HepG2 (cell line): ENCODE measurements around the gene MAJIN. TPM values are rescaled to one million over a fixed set of nuclear protein-coding genes. Genes with fewer than 3 reads are reported as not detected.

Experiments
- AGO2 ChIP-seq: fragments of 200-400 bp; formaldehyde crosslinking; optimal IDR thresholded peaks from 2 replicates; pipeline ENCODE3; 2017; ENCODE audit warnings: mild to moderate bottlenecking, low read depth, low read length, moderate library complexity
- ETV6 ChIP-seq: sonication (generic); formaldehyde crosslinking; conservative IDR thresholded peaks from 2 replicates; pipeline ENCODE4 v1.4.0; 2020; ENCODE audit warnings: missing genetic modification reagents
- GABPA ChIP-seq, 2 experiments: IDR thresholded peaks; 2 replicates each; pipeline ENCODE4 v1.6.1; 2011 to 2016; ENCODE audit warnings: low read depth in 2 of 2, low read length in 1 of 2, missing biosample characterization in 1 of 2, missing genetic modification characterization in 1 of 2
- KAT7 ChIP-seq: IDR thresholded peaks from 2 replicates; pipeline ENCODE4 v1.6.1; 2018; ENCODE audit warnings: borderline replicate concordance, missing compliant biosample characterization
- KDM5A ChIP-seq: fragments of 200-600 bp; sonication (generic); IDR thresholded peaks from 2 replicates; pipeline ENCODE4 v1.7.0; 2018; ENCODE audit warnings: antibody characterized with exemption, mild to moderate bottlenecking, low read length, borderline replicate concordance
- KLF12 ChIP-seq: sonication (generic); formaldehyde crosslinking; IDR thresholded peaks from 2 replicates; pipeline ENCODE4 v1.4.0; 2020; ENCODE audit warnings: missing genetic modification reagents, borderline replicate concordance
- NCOA2 ChIP-seq: sonication (generic); formaldehyde crosslinking; IDR thresholded peaks from 2 replicates; pipeline ENCODE4 v1.8.0; 2022; ENCODE audit warnings: inconsistent platforms
- TAF1 ChIP-seq: sonication (generic); formaldehyde crosslinking; IDR thresholded peaks from 2 replicates; pipeline ENCODE4 v1.4.0; 2020; ENCODE audit warnings: missing genetic modification reagents
- U2AF2 ChIP-seq: fragments of 200-400 bp; formaldehyde crosslinking; IDR thresholded peaks from 2 replicates; pipeline ENCODE4 v1.6.1; 2017; ENCODE audit warnings: low read depth, mild to moderate bottlenecking, low read length
- WIZ ChIP-seq: sonication (generic); formaldehyde crosslinking; IDR thresholded peaks from 2 replicates; pipeline ENCODE4 v1.5.1; 2020; ENCODE audit warnings: mild to moderate bottlenecking, missing genetic modification reagents
- ZFP90 ChIP-seq: sonication (generic); formaldehyde crosslinking; IDR thresholded peaks from 2 replicates; pipeline ENCODE4 v1.8.0; 2022; ENCODE audit warnings: missing genetic modification reagents, mild to moderate bottlenecking, inconsistent platforms, borderline replicate concordance
- ZFX ChIP-seq: sonication (generic); formaldehyde crosslinking; IDR thresholded peaks from 2 replicates; pipeline ENCODE4 v1.4.0; 2020; ENCODE audit warnings: mild to moderate bottlenecking, low read depth, missing genetic modification reagents, moderate library complexity
- ZNF235 ChIP-seq: sonication (generic); formaldehyde crosslinking; IDR thresholded peaks from 2 replicates; pipeline ENCODE4 v1.8.1; 2023; ENCODE audit warnings: mild to moderate bottlenecking, missing genetic modification reagents, borderline replicate concordance
- ZNF264 ChIP-seq: sonication (generic); formaldehyde crosslinking; IDR thresholded peaks from 2 replicates; pipeline ENCODE4 v1.4.0; 2020; ENCODE audit warnings: missing genetic modification reagents
- ZNF30 ChIP-seq: sonication (generic); formaldehyde crosslinking; IDR thresholded peaks from 2 replicates; pipeline ENCODE4 v1.5.0; 2020; ENCODE audit warnings: mild to moderate bottlenecking, missing genetic modification reagents
- ZNF335 ChIP-seq: sonication (generic); formaldehyde crosslinking; IDR thresholded peaks from 2 replicates; pipeline ENCODE4 v1.4.0; 2020; ENCODE audit warnings: missing genetic modification reagents
- ZNF34 ChIP-seq: sonication (generic); formaldehyde crosslinking; IDR thresholded peaks from 2 replicates; pipeline ENCODE4 v1.4.0; 2020; ENCODE audit warnings: mild to moderate bottlenecking, missing genetic modification reagents, borderline replicate concordance
- ZNF446 ChIP-seq: sonication (generic); formaldehyde crosslinking; IDR thresholded peaks from 2 replicates; pipeline ENCODE4 v1.5.0; 2020; ENCODE audit warnings: mild to moderate bottlenecking, missing genetic modification reagents
- ZNF451 ChIP-seq: sonication (generic); formaldehyde crosslinking; IDR thresholded peaks from 2 replicates; pipeline ENCODE4 v1.5.0; 2020; ENCODE audit warnings: mild to moderate bottlenecking, missing genetic modification reagents
- ZNF841 ChIP-seq: sonication (generic); formaldehyde crosslinking; IDR thresholded peaks from 2 replicates; pipeline ENCODE4 v1.8.1; 2023; ENCODE audit warnings: missing genetic modification reagents, borderline replicate concordance
- ZSCAN20 ChIP-seq: sonication (generic); formaldehyde crosslinking; IDR thresholded peaks from 2 replicates; pipeline ENCODE4 v1.4.0; 2020; ENCODE audit warnings: missing genetic modification reagents, mild to moderate bottlenecking, borderline replicate concordance
- polyA plus RNA-seq, 8 experiments: library from polyadenylated mRNA; depleted of rRNA in 3 of 8; stranded (reverse) in 7 of 8; unstranded in 1 of 8; fragments of >200 nt; fragmentation: Illumina TruSeq in 4 of 8; extraction: Trizol in 4 of 8; gene quantifications; 2 replicates each; pipeline versions ENCODE4 v1.2.1 to v1.2.3, GENCODE V29; 2011 to 2016; ENCODE audit warnings: low read depth in 4 of 8, missing spikeins in 1 of 8, mixed read lengths in 1 of 8; ENCODE audit not compliant: insufficient read depth in 1 of 8
- total RNA-seq, 5 experiments: library from RNA; depleted of rRNA; stranded (reverse); fragments of >200 nt; fragmentation: Illumina TruSeq; extraction: Trizol; gene quantifications; 2 replicates each; pipeline ENCODE4 v1.2.3, GENCODE V29; 2016; ENCODE audit warnings: low read depth in 1 of 5
- TF ChIP-seq, protein P1 (sequence below), 2 experiments: sonication (generic) in 1 of 2; formaldehyde crosslinking in 1 of 2; IDR thresholded peaks; 2 replicates each; pipeline versions ENCODE4 v1.5.1 to v1.6.1; 2011 to 2020; ENCODE audit warnings: borderline replicate concordance in 1 of 2, low read depth in 1 of 2, low read length in 1 of 2, mild to moderate bottlenecking in 1 of 2, missing genetic modification reagents in 1 of 2, moderate library complexity in 1 of 2
- TF ChIP-seq, protein P2 (sequence below): sonication (generic); formaldehyde crosslinking; IDR thresholded peaks from 2 replicates; pipeline ENCODE4 v1.4.0; 2020; ENCODE audit warnings: mild to moderate bottlenecking, missing genetic modification reagents, borderline replicate concordance

MAJIN gene
- total and polyA plus RNA-seq, 2 of the 13 experiments (the other 11 are each of a cell fraction or from before 2014, with no cell fraction given), result not detected

- TF ChIP-seq TAF1 (peak; percentile 29; the same call in 1 of the 2 replicates), U2AF2 (no peak), ZNF264 (CRISPR knock-in tag) (peak; percentile 60), KLF12 (CRISPR knock-in tag) (peak; percentile 92), GABPA (IDR thresholded peaks at IDR 0.05; ENCODE audit: low read depth, low read length) (no peak), GABPA (CRISPR knock-in tag; IDR thresholded peaks at IDR 0.05; ENCODE audit: low read depth) (0 out of 2 replicates have a peak, but pooled peaks have one; percentile 43), ZNF235 (CRISPR knock-in tag) (no peak), ETV6 (peak; percentile 60; the same call in 1 of the 2 replicates), ZNF30 (CRISPR knock-in tag) (no peak), WIZ (0 out of 2 replicates have a peak, but pooled peaks have one; percentile 68), ZSCAN20 (CRISPR knock-in tag) (0 out of 2 replicates have a peak, but pooled peaks have one; percentile 16), KDM5A (no peak), ZNF451 (CRISPR knock-in tag) (no peak), ZNF841 (CRISPR knock-in tag) (no peak), ZFX (CRISPR knock-in tag) (peak; percentile 69), ZNF34 (CRISPR knock-in tag) (0 out of 2 replicates have a peak, but pooled peaks have one; percentile 43), ZNF335 (CRISPR knock-in tag) (no peak), KAT7 (CRISPR knock-in tag) (no peak), ZNF446 (CRISPR knock-in tag) (no peak), AGO2 (peak; percentile 90), ZFP90 (CRISPR knock-in tag) (no peak), NCOA2 (CRISPR knock-in tag) (peak; percentile 73)
- TF ChIP-seq, protein P1, sequence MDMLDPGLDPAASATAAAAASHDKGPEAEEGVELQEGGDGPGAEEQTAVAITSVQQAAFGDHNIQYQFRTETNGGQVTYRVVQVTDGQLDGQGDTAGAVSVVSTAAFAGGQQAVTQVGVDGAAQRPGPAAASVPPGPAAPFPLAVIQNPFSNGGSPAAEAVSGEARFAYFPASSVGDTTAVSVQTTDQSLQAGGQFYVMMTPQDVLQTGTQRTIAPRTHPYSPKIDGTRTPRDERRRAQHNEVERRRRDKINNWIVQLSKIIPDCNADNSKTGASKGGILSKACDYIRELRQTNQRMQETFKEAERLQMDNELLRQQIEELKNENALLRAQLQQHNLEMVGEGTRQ (IDR thresholded peaks at IDR 0.05; ENCODE audit: low read depth, low read length), result no peak
- TF ChIP-seq, protein P1 (CRISPR knock-in tag; IDR thresholded peaks at IDR 0.05; ENCODE audit: borderline replicate concordance), result no peak
- TF ChIP-seq, protein P2, sequence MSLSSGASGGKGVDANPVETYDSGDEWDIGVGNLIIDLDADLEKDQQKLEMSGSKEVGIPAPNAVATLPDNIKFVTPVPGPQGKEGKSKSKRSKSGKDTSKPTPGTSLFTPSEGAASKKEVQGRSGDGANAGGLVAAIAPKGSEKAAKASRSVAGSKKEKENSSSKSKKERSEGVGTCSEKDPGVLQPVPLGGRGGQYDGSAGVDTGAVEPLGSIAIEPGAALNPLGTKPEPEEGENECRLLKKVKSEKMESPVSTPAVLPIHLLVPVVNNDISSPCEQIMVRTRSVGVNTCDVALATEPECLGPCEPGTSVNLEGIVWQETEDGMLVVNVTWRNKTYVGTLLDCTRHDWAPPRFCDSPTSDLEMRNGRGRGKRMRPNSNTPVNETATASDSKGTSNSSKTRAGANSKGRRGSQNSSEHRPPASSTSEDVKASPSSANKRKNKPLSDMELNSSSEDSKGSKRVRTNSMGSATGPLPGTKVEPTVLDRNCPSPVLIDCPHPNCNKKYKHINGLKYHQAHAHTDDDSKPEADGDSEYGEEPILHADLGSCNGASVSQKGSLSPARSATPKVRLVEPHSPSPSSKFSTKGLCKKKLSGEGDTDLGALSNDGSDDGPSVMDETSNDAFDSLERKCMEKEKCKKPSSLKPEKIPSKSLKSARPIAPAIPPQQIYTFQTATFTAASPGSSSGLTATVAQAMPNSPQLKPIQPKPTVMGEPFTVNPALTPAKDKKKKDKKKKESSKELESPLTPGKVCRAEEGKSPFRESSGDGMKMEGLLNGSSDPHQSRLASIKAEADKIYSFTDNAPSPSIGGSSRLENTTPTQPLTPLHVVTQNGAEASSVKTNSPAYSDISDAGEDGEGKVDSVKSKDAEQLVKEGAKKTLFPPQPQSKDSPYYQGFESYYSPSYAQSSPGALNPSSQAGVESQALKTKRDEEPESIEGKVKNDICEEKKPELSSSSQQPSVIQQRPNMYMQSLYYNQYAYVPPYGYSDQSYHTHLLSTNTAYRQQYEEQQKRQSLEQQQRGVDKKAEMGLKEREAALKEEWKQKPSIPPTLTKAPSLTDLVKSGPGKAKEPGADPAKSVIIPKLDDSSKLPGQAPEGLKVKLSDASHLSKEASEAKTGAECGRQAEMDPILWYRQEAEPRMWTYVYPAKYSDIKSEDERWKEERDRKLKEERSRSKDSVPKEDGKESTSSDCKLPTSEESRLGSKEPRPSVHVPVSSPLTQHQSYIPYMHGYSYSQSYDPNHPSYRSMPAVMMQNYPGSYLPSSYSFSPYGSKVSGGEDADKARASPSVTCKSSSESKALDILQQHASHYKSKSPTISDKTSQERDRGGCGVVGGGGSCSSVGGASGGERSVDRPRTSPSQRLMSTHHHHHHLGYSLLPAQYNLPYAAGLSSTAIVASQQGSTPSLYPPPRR, result peak; percentile 80; the same call in 1 of the 2 replicates
These were observed 77.7 kb downstream of the MAJIN start (continued) for GRCh38 chr11:64894070-64894811.
